Endothelial cell of umbilical vein (primary cell): ENCODE data around the gene SLC4A4. TPM values are rescaled to one million over a fixed set of nuclear protein-coding genes. Genes with fewer than 3 reads are reported as not detected.

Experiments used
- BruUV-seq: library from RNA; stranded (reverse); fragments of 400-500 nt; replicated peaks from 2 replicates; lab custom pipeline; 2021; lab: Mats Ljungman, UMichigan
- CTCF ChIA-PET: fragments of 300-600, 350-600 bp; sonication (Branson Sonifier 250); formaldehyde crosslinking; loops from one replicate; lab custom pipeline; 2021; ENCODE audit warnings: antibody characterized with exemption, inconsistent platforms; lab: Charles Lee
- POLR2A ChIA-PET: fragments of 300-600, 350-600 bp; sonication (Branson Sonifier 250); formaldehyde crosslinking; loops from one replicate; lab custom pipeline; 2021; ENCODE audit warnings: antibody characterized with exemption, inconsistent platforms; lab: Charles Lee
- DNase-seq: peaks from one replicate; pipeline ENCODE4 v3.0.0-alpha.2; 2011; ENCODE audit warnings: low read depth, low spot score
- FAIRE-seq: peaks from 2 replicates; lab custom pipeline; 2011; peaks lifted over from hg19 to GRCh38; lab: Jason Lieb, UNC
- H2AFZ ChIP-seq: 2 replicates; pipeline ENCODE4 v1.6.0; 2012; ENCODE audit warnings: low read depth, low read length, control low read depth, inconsistent platforms
- H3K27ac ChIP-seq: 2 replicates; pipeline ENCODE4 v1.5.1; 2011; ENCODE audit warnings: low read depth, mild to moderate bottlenecking, control low read depth, low read length, moderate library complexity; ENCODE audit not compliant: insufficient read depth
- H3K27me3 ChIP-seq, 2 experiments: 2 replicates each; pipeline versions ENCODE4 v1.6.0 to v1.6.1; 2011; ENCODE audit warnings: low read length in 2 of 2, mixed read lengths in 1 of 2; ENCODE audit not compliant: control insufficient read depth in 2 of 2, insufficient read depth in 2 of 2
- H3K36me3 ChIP-seq, 2 experiments: 2 replicates in 1 of 2; 3 replicates in 1 of 2; pipeline ENCODE4 v1.5.1; 2011; ENCODE audit warnings: low read length in 2 of 2, mild to moderate bottlenecking in 1 of 2, moderate library complexity in 1 of 2; ENCODE audit not compliant: control insufficient read depth in 2 of 2, insufficient read depth in 2 of 2; ENCODE audit errors: extremely low read depth in 1 of 2
- H3K4me1 ChIP-seq: 3 replicates; pipeline ENCODE4 v1.5.1; 2011; ENCODE audit warnings: mild to moderate bottlenecking, low read length; ENCODE audit not compliant: control insufficient read depth, insufficient read depth; ENCODE audit errors: extremely low read depth
- H3K4me2 ChIP-seq: 2 replicates; pipeline ENCODE4 v1.6.1; 2011; ENCODE audit warnings: low read length, control low read depth, mixed read lengths; ENCODE audit not compliant: insufficient read depth
- H3K4me3 ChIP-seq, 3 experiments: fragments of 200-600 bp in 1 of 3; sonication (generic), shearing (Covaris generic) in 1 of 3; replicated peaks in 1 of 3; 2 replicates each; pipeline ENCODE4 v1.5.1; 2011 to 2016; ENCODE audit warnings: control low read depth in 3 of 3, low read length in 3 of 3, mild to moderate bottlenecking in 2 of 3, inconsistent platforms in 1 of 3, low read depth in 1 of 3, moderate library complexity in 1 of 3; ENCODE audit not compliant: insufficient read depth in 1 of 3
- H3K79me2 ChIP-seq: 2 replicates; pipeline ENCODE4 v1.6.0; 2012; ENCODE audit warnings: low read length, inconsistent platforms; ENCODE audit not compliant: control insufficient read depth, insufficient read depth
- H3K9ac ChIP-seq: replicated peaks from 2 replicates; pipeline ENCODE3; 2011; ENCODE audit warnings: low read length, control low read depth; ENCODE audit not compliant: insufficient read depth; ENCODE audit errors: extremely low read depth
- H3K9me1 ChIP-seq: replicated peaks from 3 replicates; pipeline ENCODE4 v1.6.0; 2011; ENCODE audit warnings: mild to moderate bottlenecking, low read length; ENCODE audit not compliant: control insufficient read depth, insufficient read depth; ENCODE audit errors: extremely low read depth
- H3K9me3 ChIP-seq: replicated peaks from 2 replicates; pipeline ENCODE4 v1.5.1; 2012; ENCODE audit warnings: low read length, inconsistent platforms; ENCODE audit not compliant: control insufficient read depth, insufficient read depth
- H4K20me1 ChIP-seq: replicated peaks from 2 replicates; pipeline ENCODE3; 2011; ENCODE audit warnings: mild to moderate bottlenecking, low read length; ENCODE audit not compliant: control insufficient read depth, insufficient read depth; ENCODE audit errors: extremely low read depth
- CTCF ChIP-seq, 2 donors: IDR thresholded peaks; 1 replicate in 1 of 2; 2 replicates in 1 of 2; pipeline ENCODE4 v1.5.1; 2011; ENCODE audit warnings: low read length in 2 of 2, mild to moderate bottlenecking in 2 of 2, moderate library complexity in 2 of 2, control low read depth in 1 of 2, inconsistent platforms in 1 of 2, low read depth in 1 of 2; ENCODE audit not compliant: insufficient read depth in 1 of 2; ENCODE audit errors: extremely low read depth in 1 of 2
- EZH2 ChIP-seq: IDR thresholded peaks from 2 replicates; pipeline ENCODE4 v1.6.1; 2012; ENCODE audit warnings: borderline replicate concordance, low read depth, mild to moderate bottlenecking, moderate library complexity, low read length, inconsistent platforms; ENCODE audit not compliant: severe bottlenecking
- FOS ChIP-seq: IDR thresholded peaks from 2 replicates; pipeline ENCODE4 v1.6.1; 2011; ENCODE audit warnings: mild to moderate bottlenecking, low read length, moderate library complexity, borderline replicate concordance; ENCODE audit not compliant: insufficient read depth
- GATA2 ChIP-seq: IDR thresholded peaks from 2 replicates; pipeline ENCODE4 v1.7.0; 2011; ENCODE audit warnings: low read depth, mild to moderate bottlenecking, moderate library complexity, mixed read lengths, low read length; ENCODE audit not compliant: insufficient read length, insufficient read depth
- JUN ChIP-seq: IDR thresholded peaks from 2 replicates; pipeline ENCODE4 v1.6.1; 2011; ENCODE audit warnings: borderline replicate concordance, low read depth; ENCODE audit not compliant: insufficient read length, insufficient read depth
- MAX ChIP-seq: IDR thresholded peaks from 2 replicates; pipeline ENCODE4 v1.6.1; 2011; ENCODE audit not compliant: insufficient read depth, insufficient read length
- MYC ChIP-seq: IDR thresholded peaks from one replicate; pipeline ENCODE4 v1.6.1; 2011; ENCODE audit warnings: mild to moderate bottlenecking, low read depth, low read length
- POLR2A ChIP-seq: IDR thresholded peaks from 2 replicates; pipeline ENCODE4 v1.6.1; 2012; ENCODE audit warnings: low read depth, mild to moderate bottlenecking, control low read depth, low read length
- POLR2AphosphoS5 ChIP-seq: IDR thresholded peaks from 2 replicates; pipeline ENCODE4 v1.6.1; 2012; ENCODE audit warnings: low read depth, mild to moderate bottlenecking, control low read depth, low read length, moderate library complexity; ENCODE audit not compliant: insufficient read depth
- dilution Hi-C: fragments of 300-500 bp; cut with MboI; formaldehyde crosslinking; loops from one replicate; pipeline ENCODE4 v1.15.0; 2019; ENCODE audit warnings: low sequenced_read_pairs; ENCODE audit not compliant: extremely low pct_ligation_motif_present
- intact Hi-C: fragments of 100-400 bp; cut with micrococcal nuclease; formaldehyde crosslinking; loops from one replicate; pipeline ENCODE4 v1.10.0; 2022
- polyA plus RNA-seq, 4 experiments: library from polyadenylated mRNA; depleted of rRNA in 3 of 4; stranded (reverse) in 3 of 4; unstranded in 1 of 4; fragments of >200 nt; gene quantifications; 2 replicates each; pipeline versions ENCODE4 v1.2.1 to v1.2.3, GENCODE V29; 2011 to 2012; ENCODE audit warnings: missing spikeins in 1 of 4
- total RNA-seq: library from RNA; stranded (reverse); gene quantifications from 2 replicates; pipeline ENCODE4 v1.2.3, GENCODE V29; 2021

SLC4A4 gene
- total and polyA plus RNA-seq, 2 donors (not counting 3 experiments of a cell fraction or from before 2014, with no cell fraction given): not detected

GRCh38 chr4:71609167-71609566 is 270.3 kb downstream of the SLC4A4 start:
- BruUV-seq: no TSS peak
- H3K27ac ChIP-seq: no peak overlapping the region
- H3K9me1 ChIP-seq: no peaks in the 10 kb centered on the region
- no peak overlapping the region for H2AFZ ChIP-seq
- H3K27me3 ChIP-seq: no peaks in the 10 kb centered on the region
- intact Hi-C loops: no loop called here
- dilution Hi-C loops: no loop called here
- no peaks in the 10 kb centered on the region for H3K79me2 ChIP-seq
- no peak for TF ChIP-seq MAX
- TF ChIP-seq POLR2A: no peak
- TF ChIP-seq MYC: no peak
- TF ChIP-seq EZH2: no peak
- no peak for TF ChIP-seq JUN
- TF ChIP-seq FOS: no peak
- TF ChIP-seq CTCF (IDR thresholded peaks at IDR 0.05; ENCODE audit: extremely low read depth in 1 of 2, insufficient read depth in 1 of 2, low read depth in 1 of 2, low read length in 2 of 2): no peak
- TF ChIP-seq GATA2: no peak
- TF ChIP-seq POLR2AphosphoS5: no peak
- H3K4me1 ChIP-seq: no peaks in the 10 kb centered on the region
- H3K9ac ChIP-seq: no peak overlapping the region
- H3K9me3 ChIP-seq: no peaks in the 10 kb centered on the region
- H3K4me3 ChIP-seq: no peak overlapping the region
- no peaks in the 10 kb centered on the region for H3K36me3 ChIP-seq
- FAIRE-seq (no peak), DNase-seq (no peak)
- ChIA-PET POLR2A (no interaction called here), CTCF (no interaction called here)
- H4K20me1 ChIP-seq: no peaks in the 10 kb centered on the region
- no peak overlapping the region for H3K4me2 ChIP-seq
